ENCODE data around the gene FGF22. TPM values are rescaled to one million over a fixed set of nuclear protein-coding genes. Genes with fewer than 3 reads are reported as not detected.

Gene FGF22
- total RNA-seq, 1 experiment from 2014 or later = 1.3 TPM

DNA sequence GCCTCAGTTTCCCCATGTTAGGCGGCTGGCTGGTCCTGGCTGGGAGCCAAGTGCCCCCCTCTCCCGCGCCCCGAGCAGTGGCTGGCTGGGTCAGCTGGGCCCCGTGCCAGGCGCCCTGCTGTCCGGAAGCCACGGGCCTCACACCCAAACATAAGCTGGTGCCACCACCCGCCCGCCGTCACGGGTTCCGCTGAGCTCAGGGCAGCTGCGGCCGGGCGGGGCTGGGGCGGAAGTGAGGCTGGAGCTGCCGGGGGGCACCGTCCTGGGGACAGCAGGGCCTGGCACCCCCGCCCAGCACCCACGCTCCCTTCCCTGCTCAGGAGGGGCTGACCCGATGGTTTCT is 30.7 kb upstream of the FGF22 start:
- no peak overlapping the region for H3K27ac ChIP-seq (ENCODE audit: low read length)
- H3F3A ChIP-seq (ENCODE audit: low read length, unreplicated experiment) = no peaks in the 10 kb centered on the region
- H3K4me2 ChIP-seq (ENCODE audit: low read length) = no peak overlapping the region
- intact Hi-C loops (cut with micrococcal nuclease) = no loop called here
- ChIA-PET CTCF (no interaction called here), POLR2A (ENCODE audit: unreplicated experiment) (no interaction called here)
- peak; percentile 37 for ATAC-seq
- no peaks in the 10 kb centered on the region for H3K9me2 ChIP-seq (replicated peaks; ENCODE audit: low read length)
- H3K4me1 ChIP-seq (ENCODE audit: insufficient read depth, low read length) = no peaks in the 10 kb centered on the region
- no peaks in the 10 kb centered on the region for H3K79me2 ChIP-seq (ENCODE audit: low read length)
- no TSS peak for BruUV-seq (replicated peaks)
- peak; percentile 8 for DNase-seq
- no peak overlapping the region for H3K9ac ChIP-seq (ENCODE audit: low read length)
- no peak overlapping the region for H2AFZ ChIP-seq (ENCODE audit: low read length)
- H3K4me3 ChIP-seq (ENCODE audit: low read length) = no peak overlapping the region
- no peaks in the 10 kb centered on the region; the same call in 1 of the 2 replicates for H3K36me3 ChIP-seq (ENCODE audit: low read depth, low read length)
- no peaks in the 10 kb centered on the region for H4K20me1 ChIP-seq (ENCODE audit: low read length)
- TF ChIP-seq, protein P1, sequence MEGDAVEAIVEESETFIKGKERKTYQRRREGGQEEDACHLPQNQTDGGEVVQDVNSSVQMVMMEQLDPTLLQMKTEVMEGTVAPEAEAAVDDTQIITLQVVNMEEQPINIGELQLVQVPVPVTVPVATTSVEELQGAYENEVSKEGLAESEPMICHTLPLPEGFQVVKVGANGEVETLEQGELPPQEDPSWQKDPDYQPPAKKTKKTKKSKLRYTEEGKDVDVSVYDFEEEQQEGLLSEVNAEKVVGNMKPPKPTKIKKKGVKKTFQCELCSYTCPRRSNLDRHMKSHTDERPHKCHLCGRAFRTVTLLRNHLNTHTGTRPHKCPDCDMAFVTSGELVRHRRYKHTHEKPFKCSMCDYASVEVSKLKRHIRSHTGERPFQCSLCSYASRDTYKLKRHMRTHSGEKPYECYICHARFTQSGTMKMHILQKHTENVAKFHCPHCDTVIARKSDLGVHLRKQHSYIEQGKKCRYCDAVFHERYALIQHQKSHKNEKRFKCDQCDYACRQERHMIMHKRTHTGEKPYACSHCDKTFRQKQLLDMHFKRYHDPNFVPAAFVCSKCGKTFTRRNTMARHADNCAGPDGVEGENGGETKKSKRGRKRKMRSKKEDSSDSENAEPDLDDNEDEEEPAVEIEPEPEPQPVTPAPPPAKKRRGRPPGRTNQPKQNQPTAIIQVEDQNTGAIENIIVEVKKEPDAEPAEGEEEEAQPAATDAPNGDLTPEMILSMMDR (conservative IDR thresholded peaks at IDR 0.05; ENCODE audit: low read depth, low read length) = no peak
- H3K27me3 ChIP-seq (ENCODE audit: low read length) = no peaks in the 10 kb centered on the region
- H3K9me3 ChIP-seq (ENCODE audit: low read length) = no peaks in the 10 kb centered on the region

DNA sequence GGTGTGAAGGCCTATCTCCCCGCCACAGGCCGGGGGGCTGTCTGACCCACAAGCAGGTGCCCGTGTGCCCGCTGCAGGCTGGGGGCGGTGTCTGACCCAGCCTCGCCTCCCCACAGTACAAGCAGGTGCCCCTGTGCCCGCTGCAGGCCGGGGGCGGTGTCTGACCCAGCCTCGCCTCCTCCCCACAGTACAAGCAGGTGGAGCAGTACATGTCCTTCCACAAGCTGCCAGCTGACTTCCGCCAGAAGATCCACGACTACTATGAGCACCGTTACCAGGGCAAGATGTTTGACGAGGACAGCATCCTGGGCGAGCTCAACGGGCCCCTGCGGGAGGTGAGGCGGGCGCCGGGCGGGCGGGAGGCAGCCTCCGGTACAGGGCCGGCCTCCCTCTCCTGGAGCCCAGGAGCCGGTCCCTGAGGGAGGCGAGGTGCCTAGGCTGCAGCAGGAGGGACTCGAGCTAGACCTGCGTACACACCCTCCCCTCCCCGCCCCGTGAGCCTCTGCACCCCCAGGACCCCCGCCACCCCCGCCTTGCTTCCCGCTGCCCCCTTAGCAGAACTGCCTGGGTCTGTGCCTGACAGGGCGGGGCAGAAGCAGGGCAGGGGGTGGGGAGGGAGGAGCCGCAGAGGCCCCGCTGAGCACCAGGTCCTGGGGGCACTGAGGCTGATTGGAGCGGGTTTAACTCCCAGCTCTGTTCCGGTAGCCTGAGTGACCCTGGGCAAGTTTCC is 29.4 kb upstream of the FGF22 start:
- no TSS peak for BruUV-seq (replicated peaks)
- ChIA-PET CTCF (no interaction called here), POLR2A (ENCODE audit: unreplicated experiment) (no interaction called here)
- H3K27ac ChIP-seq (ENCODE audit: low read length) = no peak overlapping the region
- no peak overlapping the region for H3K9ac ChIP-seq (ENCODE audit: low read length)
- H3K36me3 ChIP-seq (ENCODE audit: low read depth, low read length) = no peaks in the 10 kb centered on the region; the same call in 1 of the 2 replicates
- no peaks in the 10 kb centered on the region for H3K4me1 ChIP-seq (ENCODE audit: insufficient read depth, low read length)
- H3K27me3 ChIP-seq (ENCODE audit: low read length) = no peaks in the 10 kb centered on the region
- no peaks in the 10 kb centered on the region for H3F3A ChIP-seq (ENCODE audit: low read length, unreplicated experiment)
- no peak for DNase-seq
- no peaks in the 10 kb centered on the region for H3K9me2 ChIP-seq (replicated peaks; ENCODE audit: low read length)
- H3K4me2 ChIP-seq (ENCODE audit: low read length) = no peak overlapping the region
- no peak overlapping the region for H3K4me3 ChIP-seq (ENCODE audit: low read length)
- TF ChIP-seq EZH2phosphoT487 (IDR thresholded peaks at IDR 0.05; ENCODE audit: borderline replicate concordance, low read length) = no peak
- no peak for TF ChIP-seq EZH2 (IDR thresholded peaks at IDR 0.05; ENCODE audit: low read length, unreplicated experiment)
- TF ChIP-seq, protein P1 (conservative IDR thresholded peaks at IDR 0.05; ENCODE audit: low read depth, low read length) = no peak
- no peak overlapping the region for H2AFZ ChIP-seq (ENCODE audit: low read length)
- no peaks in the 10 kb centered on the region for H4K20me1 ChIP-seq (ENCODE audit: low read length)
- H3K79me2 ChIP-seq (ENCODE audit: low read length) = no peaks in the 10 kb centered on the region
- H3K9me3 ChIP-seq (ENCODE audit: low read length) = no peaks in the 10 kb centered on the region
- intact Hi-C loops (cut with micrococcal nuclease) = no loop called here
- no peak; the same call in 1 of the 2 replicates for ATAC-seq

DNA sequence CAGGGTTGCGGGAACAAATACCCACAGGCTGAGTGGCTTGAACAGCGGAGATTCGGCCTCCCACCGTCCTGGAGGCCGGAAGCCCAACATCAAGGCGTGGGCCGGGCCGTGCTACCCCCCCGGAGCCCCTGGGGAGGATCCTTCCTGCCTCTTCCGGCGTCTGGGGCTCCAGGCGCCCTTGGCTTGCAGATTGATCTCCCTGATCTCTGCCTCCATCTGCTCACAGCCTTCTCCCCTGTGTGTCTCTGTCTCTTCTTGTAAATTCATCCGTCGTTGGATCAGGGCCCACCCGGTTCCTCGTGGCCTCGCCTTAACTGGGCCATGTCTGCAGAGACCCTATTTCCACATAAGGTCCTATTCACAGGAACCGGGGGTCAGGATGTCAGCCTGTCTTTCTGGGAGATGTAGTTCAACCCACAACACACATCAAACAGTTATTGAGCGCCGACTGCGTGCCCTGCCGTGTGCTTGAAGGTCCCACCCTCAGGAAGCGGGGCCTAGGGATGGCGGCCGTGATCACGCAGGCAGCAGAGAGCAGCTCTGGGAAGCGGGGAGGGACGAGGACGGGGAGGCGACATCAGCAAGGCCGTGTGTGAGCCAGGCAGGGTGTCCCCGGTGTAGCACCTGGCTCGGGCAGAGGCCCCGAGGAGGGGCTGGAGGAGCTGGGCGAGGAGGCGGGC is 28.7 kb upstream of the FGF22 start:
- no TSS peak for BruUV-seq (replicated peaks)
- no peak overlapping the region for H3K4me2 ChIP-seq (ENCODE audit: low read length)
- TF ChIP-seq, protein P1 (conservative IDR thresholded peaks at IDR 0.05; ENCODE audit: low read depth, low read length) = no peak
- TF ChIP-seq EZH2phosphoT487 (IDR thresholded peaks at IDR 0.05; ENCODE audit: borderline replicate concordance, low read length) (no peak), EZH2 (IDR thresholded peaks at IDR 0.05; ENCODE audit: low read length, unreplicated experiment) (no peak)

More for the DNA sequence above, 28.7 kb upstream of the FGF22 start:
- H3K4me1 ChIP-seq (ENCODE audit: insufficient read depth, low read length) = no peaks in the 10 kb centered on the region
- DNase-seq (no peak), ATAC-seq (no peak)
- ChIA-PET POLR2A (ENCODE audit: unreplicated experiment) (no interaction called here), CTCF (no interaction called here)
- H3K9ac ChIP-seq (ENCODE audit: low read length) = no peak overlapping the region
- no peak overlapping the region for H3K27ac ChIP-seq (ENCODE audit: low read length)
- H3K79me2 ChIP-seq (ENCODE audit: low read length) = no peaks in the 10 kb centered on the region
- H4K20me1 ChIP-seq (ENCODE audit: low read length) = no peaks in the 10 kb centered on the region
- no peak overlapping the region for H2AFZ ChIP-seq (ENCODE audit: low read length)
- no peaks in the 10 kb centered on the region for H3K27me3 ChIP-seq (ENCODE audit: low read length)
- H3K9me3 ChIP-seq (ENCODE audit: low read length) = no peaks in the 10 kb centered on the region
- intact Hi-C loops (cut with micrococcal nuclease) = no loop called here
- H3K36me3 ChIP-seq (ENCODE audit: low read depth, low read length) = no peaks in the 10 kb centered on the region; the same call in 1 of the 2 replicates
- no peak overlapping the region for H3K4me3 ChIP-seq (ENCODE audit: low read length)
- no peaks in the 10 kb centered on the region for H3K9me2 ChIP-seq (replicated peaks; ENCODE audit: low read length)
- no peaks in the 10 kb centered on the region for H3F3A ChIP-seq (ENCODE audit: low read length, unreplicated experiment)
